Stimulated activated CD8-positive, alpha-beta memory T cell treated with anti-CD3 and anti-CD28 coated beads, Interleukin-7, amount 100 ng/mL, for 4 hours (primary cell): ENCODE data around the gene SLC22A23.

Experiments used
- DNase-seq, 2 donors: peaks; one replicate each; pipeline ENCODE4 v3.0.0-alpha.2; 2020; ENCODE audit warnings: low read depth in 2 of 2

Gene SLC22A23

GRCh38 chr6:3405679-3406078, 51.2 kb downstream of the SLC22A23 start:
- no peak for DNase-seq

DNA sequence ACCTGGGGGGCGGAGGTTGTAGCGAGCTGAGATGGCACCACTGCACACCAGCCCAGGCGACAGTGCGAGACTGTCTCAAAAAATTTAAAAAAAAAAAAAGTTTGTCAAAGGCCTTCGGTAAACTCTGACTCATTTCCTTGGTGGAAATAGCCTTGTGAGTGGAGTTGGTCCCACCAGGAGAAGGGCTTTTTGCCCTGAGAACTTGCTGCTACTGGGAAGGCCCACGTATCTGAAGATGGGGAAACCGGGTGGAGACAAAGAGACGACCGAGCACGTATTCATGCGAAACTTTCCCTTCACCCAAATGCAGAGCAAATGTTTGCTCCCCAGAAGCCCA, 51.7 kb downstream of the SLC22A23 start:
- no peak for DNase-seq

GRCh38 chr6:3403238-3404173, 53.3 kb downstream of the SLC22A23 start:
- no peak for DNase-seq

- DNase-seq = no peak
Observed at GRCh38 chr6:3402310-3403237, 54.3 kb downstream of the SLC22A23 start.

DNA sequence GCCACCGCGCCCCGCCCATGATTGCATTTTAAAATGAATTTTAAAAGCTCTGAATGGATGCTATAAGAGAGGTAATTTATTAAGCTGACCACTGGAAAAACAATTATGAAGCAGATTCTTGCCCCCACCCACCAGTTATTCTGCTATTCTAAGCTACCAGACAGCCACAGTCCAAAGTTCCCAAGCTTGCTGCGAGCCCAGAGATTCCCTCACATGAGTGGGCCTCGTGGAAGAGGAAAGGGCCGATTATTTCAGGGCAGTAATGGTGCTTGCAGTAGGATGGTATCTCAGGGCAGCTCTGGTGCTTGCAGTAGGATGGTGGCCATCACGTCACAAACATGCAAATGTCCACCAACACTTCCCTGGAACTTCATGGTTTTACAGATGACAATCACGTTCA, 56.7 kb downstream of the SLC22A23 start:
- no peak for DNase-seq

- DNase-seq = no peak
Observed at GRCh38 chr6:3398755-3399696, 57.8 kb downstream of the SLC22A23 start.

- DNase-seq = no peak
Observed at GRCh38 chr6:3398165-3398562, 58.7 kb downstream of the SLC22A23 start.

DNA sequence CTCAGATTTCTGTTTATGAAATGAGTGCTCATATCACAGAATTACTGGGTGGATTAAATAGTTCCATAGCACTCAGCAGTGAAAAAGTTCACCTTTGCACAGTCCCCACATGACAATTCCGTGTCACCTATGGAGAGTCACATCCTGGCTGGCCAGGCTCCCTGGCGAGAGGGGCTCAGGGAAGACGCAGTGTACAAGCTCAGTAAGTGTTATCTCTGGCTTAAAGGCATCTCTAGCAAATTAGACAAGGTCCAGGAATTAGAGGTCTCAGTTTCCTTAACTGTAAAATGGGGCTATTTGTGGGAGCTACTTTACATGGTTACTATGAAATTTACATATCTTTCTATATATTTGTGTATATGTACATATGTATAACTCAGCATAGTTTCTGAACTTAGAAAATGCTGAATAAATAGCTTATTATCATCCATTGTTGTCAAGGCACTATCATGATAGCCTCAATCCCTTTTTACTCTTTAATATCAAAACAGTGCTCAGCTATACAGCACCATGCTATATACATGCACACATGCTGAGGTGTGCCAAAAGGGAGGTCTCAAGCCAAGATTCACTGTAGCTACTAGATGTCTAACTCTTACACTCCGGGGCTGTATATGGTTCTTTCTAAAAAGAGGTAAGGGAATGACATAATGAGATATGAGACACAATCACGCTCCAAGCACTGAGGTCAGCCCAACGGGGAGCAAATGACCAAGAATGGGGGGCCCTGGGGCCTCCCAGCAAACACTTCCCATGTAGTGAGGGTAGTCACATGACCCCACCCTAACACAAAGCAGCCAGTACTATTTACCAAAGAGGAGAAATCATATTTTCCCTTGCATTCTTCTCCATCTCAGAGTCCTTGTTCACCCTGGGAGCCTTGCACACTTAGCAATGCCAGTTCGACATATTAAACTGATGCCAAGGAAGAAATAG, 59.4 kb downstream of the SLC22A23 start:
- no peak for DNase-seq

DNA sequence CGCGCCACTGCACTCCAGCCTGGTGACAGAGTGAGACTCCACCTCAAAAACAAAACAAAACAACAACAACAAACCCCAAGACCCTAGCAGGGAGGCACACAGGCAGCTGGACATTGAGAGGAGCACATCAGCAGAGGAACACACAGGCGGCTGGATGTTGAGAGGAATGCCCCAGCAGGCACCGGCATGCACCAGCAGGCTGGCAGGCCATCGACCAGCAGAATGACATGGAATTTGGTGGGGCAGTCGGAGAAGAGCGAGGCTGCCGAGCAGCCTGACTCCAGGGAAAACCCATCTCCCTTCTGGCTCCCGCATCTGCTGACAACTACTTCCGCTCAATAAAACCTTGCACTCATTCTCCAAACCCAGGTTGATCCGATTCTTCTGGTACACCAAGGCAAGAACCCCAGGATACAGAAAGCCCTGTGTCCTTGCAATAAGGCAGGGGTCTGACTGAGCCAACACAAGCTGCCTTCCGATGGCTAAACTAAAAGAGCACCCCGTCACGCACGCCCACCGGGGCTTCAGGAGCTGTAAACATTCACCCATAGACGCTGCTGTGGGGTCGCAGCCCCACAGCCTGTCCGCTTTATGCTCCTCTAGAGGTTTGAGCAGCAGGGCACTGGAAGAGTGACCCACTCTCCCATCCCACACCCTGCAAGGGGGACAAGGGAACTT, 60.2 kb downstream of the SLC22A23 start:
- DNase-seq = no peak

DNA sequence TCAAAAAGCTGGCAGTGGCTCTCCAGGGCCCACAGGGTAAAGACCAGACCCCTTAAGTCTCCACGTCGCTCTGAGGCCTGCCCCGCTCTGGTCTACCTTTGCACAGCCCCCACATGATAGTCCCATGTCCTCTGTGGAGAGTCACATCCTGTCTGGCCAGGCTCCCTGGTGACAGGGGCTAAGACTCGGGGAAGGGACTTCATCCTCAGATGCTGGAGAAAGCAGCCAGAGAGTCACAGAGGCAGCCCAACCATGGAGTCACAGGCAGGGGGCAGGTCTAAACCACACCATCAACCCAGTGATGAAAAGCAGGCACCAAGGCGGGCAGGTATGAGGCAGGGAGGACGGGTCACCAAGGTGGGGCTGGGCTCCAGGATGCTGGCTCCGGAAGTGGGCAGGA, 62.2 kb downstream of the SLC22A23 start:
- DNase-seq = no peak

DNA sequence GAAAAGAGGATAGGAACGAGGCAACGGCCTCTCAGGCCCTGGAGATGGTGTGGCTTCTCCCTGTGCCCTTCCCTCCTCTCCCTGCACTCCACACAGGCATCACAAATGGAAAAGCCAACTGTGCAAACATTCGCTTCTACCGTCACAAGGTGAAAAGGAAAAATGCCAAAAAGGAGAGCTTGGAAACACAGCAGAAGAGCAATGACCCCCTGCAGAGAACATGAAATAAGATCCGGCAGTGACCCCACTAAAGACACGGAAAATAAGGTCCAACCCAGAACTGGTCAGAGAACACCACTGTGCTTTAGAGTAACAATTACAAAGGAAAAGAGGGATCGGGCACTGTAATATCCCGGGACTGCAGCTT, 63.0 kb downstream of the SLC22A23 start:
- no peak for DNase-seq

DNA sequence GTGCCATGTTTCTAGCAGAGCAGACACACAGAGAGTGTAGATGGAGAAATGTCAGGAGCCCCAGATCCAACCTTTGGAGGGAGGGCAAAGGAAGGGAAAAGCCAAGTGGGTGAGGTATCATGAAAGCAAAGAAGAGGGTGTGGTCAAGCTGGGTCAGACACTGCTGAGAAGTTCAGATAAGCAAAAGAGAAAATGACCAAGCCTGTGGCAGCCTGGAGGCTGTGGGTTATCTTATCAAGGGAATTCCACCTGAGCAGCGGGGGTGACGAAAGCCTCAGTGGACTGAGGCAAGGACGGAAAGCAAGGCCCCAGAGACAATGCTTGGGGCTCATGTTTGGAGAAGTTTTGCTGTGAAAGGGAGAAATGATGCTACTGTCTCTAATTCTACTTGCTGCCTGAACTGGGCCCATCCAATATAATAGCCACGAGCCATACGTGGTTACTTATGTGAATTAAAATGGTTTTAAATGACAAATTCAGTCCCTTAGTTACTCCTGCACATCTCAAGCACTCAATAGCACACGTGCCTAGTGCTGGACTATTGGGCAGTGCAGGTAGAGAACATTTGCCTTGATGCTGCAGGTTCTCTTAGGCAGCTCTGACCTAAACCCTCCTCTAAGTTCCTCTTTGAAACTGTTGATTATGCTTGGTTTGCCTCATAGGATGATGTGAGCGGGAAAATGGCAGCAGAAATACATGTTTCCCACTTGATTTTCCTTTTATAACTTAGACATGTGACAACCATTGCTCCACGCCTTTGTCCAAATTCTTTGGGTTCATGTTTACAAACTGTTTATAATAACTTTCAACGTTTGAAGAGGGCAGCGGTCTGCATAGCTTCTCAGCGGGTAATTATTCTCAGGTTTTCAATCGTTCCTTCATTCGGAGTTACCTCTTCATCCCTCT, 63.7 kb downstream of the SLC22A23 start:
- DNase-seq = no peak

- no peak for DNase-seq
Observed at GRCh38 chr6:3391902-3392458, 64.9 kb downstream of the SLC22A23 start.

- no peak for DNase-seq
Observed at GRCh38 chr6:3390698-3391097, 66.2 kb downstream of the SLC22A23 start.

DNA sequence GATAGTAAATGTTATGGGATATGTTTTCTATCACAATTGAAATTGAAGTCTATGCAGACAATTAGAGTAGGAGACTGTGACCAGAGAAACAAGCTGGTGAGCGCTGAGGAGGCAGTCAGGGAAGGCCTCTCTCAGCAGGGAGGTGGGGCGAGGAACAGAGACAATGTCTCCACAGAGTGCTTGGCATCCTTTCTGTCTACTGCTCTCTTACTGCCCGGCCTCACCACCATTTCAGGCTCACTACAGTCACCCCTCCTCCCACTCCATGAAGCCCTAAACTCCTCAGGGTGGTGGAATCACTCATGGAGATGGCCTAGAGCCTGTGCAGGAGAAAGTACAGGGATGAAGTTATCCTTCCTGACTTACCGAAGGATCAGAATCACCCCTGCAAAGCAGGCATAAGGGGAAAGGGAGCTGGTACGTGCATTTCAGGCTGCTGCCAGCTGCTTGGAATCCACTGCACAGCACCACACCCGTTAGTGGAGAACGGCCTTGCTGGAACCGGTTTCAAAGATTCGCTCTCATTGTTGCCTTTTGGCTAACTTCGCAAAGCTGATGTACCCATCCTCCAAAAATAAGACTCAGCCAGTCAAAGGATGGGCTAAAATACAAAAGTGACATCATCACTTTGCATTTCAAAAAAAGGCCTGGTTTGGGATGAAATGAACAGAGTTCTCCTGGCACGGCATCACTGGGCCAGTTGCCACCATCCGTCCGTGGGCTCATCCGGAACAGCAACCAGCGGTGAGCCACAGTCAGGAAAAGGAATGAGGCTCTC, 67.3 kb downstream of the SLC22A23 start:
- no peak for DNase-seq

GRCh38 chr6:3388786-3389185, 68.1 kb downstream of the SLC22A23 start:
- no peak for DNase-seq

- no peak for DNase-seq
Observed at GRCh38 chr6:3386374-3386857, 70.4 kb downstream of the SLC22A23 start.
